Measurements from ENCODE around the gene SUPT5H.

DNA sequence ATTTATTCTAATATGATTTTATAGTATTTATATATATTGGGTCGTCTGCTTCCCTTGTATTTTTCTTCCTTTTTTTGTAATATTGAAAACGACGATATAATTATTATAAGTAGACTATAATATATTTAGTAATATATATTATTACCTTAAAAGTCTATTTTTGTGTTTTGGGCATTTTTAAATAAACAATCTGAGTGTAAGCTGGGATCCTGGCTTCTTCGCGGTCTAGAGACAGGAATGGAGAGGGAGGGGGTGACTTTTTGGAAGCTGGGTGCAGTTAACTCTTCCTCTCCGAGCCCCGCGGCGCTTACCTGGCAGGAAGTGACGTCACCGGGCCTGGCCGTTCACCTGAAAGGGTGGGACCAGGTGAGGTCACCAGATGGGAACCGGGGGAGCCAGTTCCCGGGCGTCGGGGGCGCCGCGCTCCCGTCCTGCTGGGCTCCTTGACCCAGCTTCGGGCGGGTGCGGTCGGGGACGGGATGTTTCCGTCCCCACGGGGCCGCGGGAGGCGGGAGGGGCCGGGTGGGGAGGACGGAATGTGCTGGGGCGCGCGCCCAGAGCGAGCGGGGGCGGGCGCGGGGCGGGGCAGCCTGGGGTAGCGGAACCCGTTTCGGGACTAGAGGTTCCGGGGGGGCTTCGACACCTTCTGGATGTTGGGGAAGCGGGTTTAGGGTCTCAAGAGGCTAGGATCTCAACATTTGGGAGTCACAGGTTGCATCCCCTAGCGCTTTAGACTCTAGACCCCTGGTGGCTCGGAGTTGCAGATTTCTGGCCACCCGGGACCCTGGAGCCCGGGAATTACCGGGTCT lies 36.0 kb upstream of the SUPT5H start:
- no peak for TF ChIP-seq PPARA (CRISPR knock-in tag; IDR thresholded peaks at IDR 0.05; ENCODE audit: borderline replicate concordance)
- 0 out of 2 replicates have a peak, but pooled peaks have one; percentile 51 for TF ChIP-seq ESRRG (CRISPR knock-in tag; IDR thresholded peaks at IDR 0.05)
- TF ChIP-seq RARB (CRISPR knock-in tag; IDR thresholded peaks at IDR 0.05), result peak; percentile 97
- no peak for TF ChIP-seq CSRNP3 (CRISPR knock-in tag; IDR thresholded peaks at IDR 0.05)
- TF ChIP-seq GLIS3 (CRISPR knock-in tag; IDR thresholded peaks at IDR 0.05), result 0 out of 2 replicates have a peak, but pooled peaks have one; percentile 70
- no peak for TF ChIP-seq TCF4 (CRISPR knock-in tag; IDR thresholded peaks at IDR 0.05; ENCODE audit: borderline replicate concordance)
- no peak for TF ChIP-seq ZFP30 (CRISPR knock-in tag; IDR thresholded peaks at IDR 0.05)
- peak; percentile 70; the same call in 1 of the 2 replicates for TF ChIP-seq CREB5 (CRISPR knock-in tag; IDR thresholded peaks at IDR 0.05; ENCODE audit: low read depth)
- TF ChIP-seq ZFP3 (CRISPR knock-in tag; IDR thresholded peaks at IDR 0.05), result no peak
- TF ChIP-seq PATZ1 (CRISPR knock-in tag; IDR thresholded peaks at IDR 0.05; ENCODE audit: borderline replicate concordance), result no peak; the same call in none of the 2 replicates
- TF ChIP-seq ZC3H10 (CRISPR knock-in tag; IDR thresholded peaks at IDR 0.05), result peak; percentile 87
